Astrocyte (in vitro differentiated cells and primary cell): Measurements from ENCODE around the gene DNAJC4.

Source experiments
- EZH2 ChIP-seq: IDR thresholded peaks from 2 replicates; pipeline ENCODE4 v1.6.1; 2012; ENCODE audit warnings: mild to moderate bottlenecking, low read length, inconsistent platforms; ENCODE audit not compliant: insufficient read depth
- TF ChIP-seq, protein P1 (sequence below): IDR thresholded peaks from 2 replicates; pipeline ENCODE4 v1.5.1; 2011; ENCODE audit warnings: low read depth, mild to moderate bottlenecking, inconsistent platforms, low read length, moderate library complexity; ENCODE audit not compliant: insufficient read depth

GRCh38 chr11:64265176-64266160, 35.1 kb downstream of the DNAJC4 start:
- TF ChIP-seq, protein P1, sequence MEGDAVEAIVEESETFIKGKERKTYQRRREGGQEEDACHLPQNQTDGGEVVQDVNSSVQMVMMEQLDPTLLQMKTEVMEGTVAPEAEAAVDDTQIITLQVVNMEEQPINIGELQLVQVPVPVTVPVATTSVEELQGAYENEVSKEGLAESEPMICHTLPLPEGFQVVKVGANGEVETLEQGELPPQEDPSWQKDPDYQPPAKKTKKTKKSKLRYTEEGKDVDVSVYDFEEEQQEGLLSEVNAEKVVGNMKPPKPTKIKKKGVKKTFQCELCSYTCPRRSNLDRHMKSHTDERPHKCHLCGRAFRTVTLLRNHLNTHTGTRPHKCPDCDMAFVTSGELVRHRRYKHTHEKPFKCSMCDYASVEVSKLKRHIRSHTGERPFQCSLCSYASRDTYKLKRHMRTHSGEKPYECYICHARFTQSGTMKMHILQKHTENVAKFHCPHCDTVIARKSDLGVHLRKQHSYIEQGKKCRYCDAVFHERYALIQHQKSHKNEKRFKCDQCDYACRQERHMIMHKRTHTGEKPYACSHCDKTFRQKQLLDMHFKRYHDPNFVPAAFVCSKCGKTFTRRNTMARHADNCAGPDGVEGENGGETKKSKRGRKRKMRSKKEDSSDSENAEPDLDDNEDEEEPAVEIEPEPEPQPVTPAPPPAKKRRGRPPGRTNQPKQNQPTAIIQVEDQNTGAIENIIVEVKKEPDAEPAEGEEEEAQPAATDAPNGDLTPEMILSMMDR = no peak
- no peak for TF ChIP-seq EZH2
